Testis (tissue), 2 donors: ENCODE measurements around the gene LIPN.

Experiments used
- POLR2A ChIP-seq: fragments of 450-650 bp; IDR thresholded peaks from one replicate; pipeline ENCODE4 v1.6.1; 2017; ENCODE audit warnings: antibody characterized with exemption, mild to moderate bottlenecking, moderate library complexity
- TF ChIP-seq, protein P1 (sequence below), 3 experiments: fragments of 450-650 bp in 2 of 3; fragments of 200-600 bp in 1 of 3; sonication (generic) in 1 of 3; IDR thresholded peaks; one replicate each; pipeline ENCODE4 v1.5.1; 2016 to 2019; ENCODE audit warnings: antibody characterized with exemption in 3 of 3, mild to moderate bottlenecking in 2 of 3, moderate library complexity in 1 of 3

DNA sequence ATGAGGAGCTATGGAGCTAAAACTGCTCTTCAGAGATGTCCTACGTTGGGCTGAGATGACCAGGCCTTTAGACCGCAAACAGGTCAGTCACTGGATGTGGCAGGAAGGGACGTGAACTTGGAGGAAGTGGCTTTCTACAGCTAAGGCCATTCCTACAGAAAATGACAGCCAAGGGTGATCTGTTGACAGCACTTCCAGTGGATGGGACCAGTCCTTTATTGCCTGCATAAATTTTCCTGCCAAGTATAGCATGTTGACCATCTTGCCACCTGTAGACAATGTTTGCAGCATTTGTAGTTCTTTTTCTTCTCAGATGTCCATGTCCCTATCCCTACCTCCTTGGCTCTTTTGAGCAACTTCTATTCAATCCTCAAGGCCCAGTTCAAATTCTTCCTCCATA is 46.1 kb downstream of the LIPN start:
- TF ChIP-seq, protein P1, sequence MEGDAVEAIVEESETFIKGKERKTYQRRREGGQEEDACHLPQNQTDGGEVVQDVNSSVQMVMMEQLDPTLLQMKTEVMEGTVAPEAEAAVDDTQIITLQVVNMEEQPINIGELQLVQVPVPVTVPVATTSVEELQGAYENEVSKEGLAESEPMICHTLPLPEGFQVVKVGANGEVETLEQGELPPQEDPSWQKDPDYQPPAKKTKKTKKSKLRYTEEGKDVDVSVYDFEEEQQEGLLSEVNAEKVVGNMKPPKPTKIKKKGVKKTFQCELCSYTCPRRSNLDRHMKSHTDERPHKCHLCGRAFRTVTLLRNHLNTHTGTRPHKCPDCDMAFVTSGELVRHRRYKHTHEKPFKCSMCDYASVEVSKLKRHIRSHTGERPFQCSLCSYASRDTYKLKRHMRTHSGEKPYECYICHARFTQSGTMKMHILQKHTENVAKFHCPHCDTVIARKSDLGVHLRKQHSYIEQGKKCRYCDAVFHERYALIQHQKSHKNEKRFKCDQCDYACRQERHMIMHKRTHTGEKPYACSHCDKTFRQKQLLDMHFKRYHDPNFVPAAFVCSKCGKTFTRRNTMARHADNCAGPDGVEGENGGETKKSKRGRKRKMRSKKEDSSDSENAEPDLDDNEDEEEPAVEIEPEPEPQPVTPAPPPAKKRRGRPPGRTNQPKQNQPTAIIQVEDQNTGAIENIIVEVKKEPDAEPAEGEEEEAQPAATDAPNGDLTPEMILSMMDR (IDR thresholded peaks at IDR 0.05) = no peak
- TF ChIP-seq POLR2A = no peak
